Epithelial cell of proximal tubule (primary cell): ENCODE results near the gene LARP1B. TPM values are rescaled to one million over a fixed set of nuclear protein-coding genes. Genes with fewer than 3 reads are reported as not detected.
A peak's percentile ranks its signal among the peaks of the same experiment; 100 is the strongest.

ENCODE experiments used
- DNase-seq: peaks from one replicate; pipeline ENCODE4 v3.0.0-alpha.2; 2011; ENCODE audit warnings: low read depth
- H3K4me3 ChIP-seq: 2 replicates; pipeline ENCODE4 v1.5.1; 2011; ENCODE audit warnings: low read depth, mild to moderate bottlenecking, low read length
- CTCF ChIP-seq: conservative IDR thresholded peaks from 2 replicates; pipeline ENCODE4 v1.5.1; 2012; ENCODE audit warnings: low read depth, mild to moderate bottlenecking, low read length
- total RNA-seq: library from RNA; depleted of rRNA; stranded (reverse); fragments of >200 nt; gene quantifications from 2 replicates; pipeline ENCODE4 v1.2.3, GENCODE V29; 2015

LARP1B gene
- total RNA-seq, 1 donor from 2014 or later, result 25.7 TPM

- no peak overlapping the region for H3K4me3 ChIP-seq
- peak; percentile 36 for DNase-seq
- peak; percentile 91 for TF ChIP-seq CTCF
Measured at GRCh38 chr4:128191115-128191781, 130.1 kb downstream of the LARP1B start.

- peak; percentile 41 for TF ChIP-seq CTCF
- H3K4me3 ChIP-seq, result no peak overlapping the region
- no peak for DNase-seq
Measured at GRCh38 chr4:128220286-128221235, 159.4 kb downstream of the LARP1B start.

- no peak for TF ChIP-seq CTCF
- no peak for DNase-seq
- no peak overlapping the region for H3K4me3 ChIP-seq
Measured at GRCh38 chr4:128221586-128221985, 160.5 kb downstream of the LARP1B start.

GRCh38 chr4:128225148-128225547, 164.0 kb downstream of the LARP1B start:
- H3K4me3 ChIP-seq, result no peak overlapping the region
- DNase-seq, result no peak
- no peak for TF ChIP-seq CTCF

GRCh38 chr4:128227991-128228571, 167.0 kb downstream of the LARP1B start:
- no peak for DNase-seq
- H3K4me3 ChIP-seq, result no peak overlapping the region
- TF ChIP-seq CTCF, result no peak

- TF ChIP-seq CTCF, result no peak
- H3K4me3 ChIP-seq, result no peak overlapping the region
- DNase-seq, result no peak
Measured at GRCh38 chr4:128228845-128229795, 168.0 kb downstream of the LARP1B start.
